Aorta (tissue), 5 donors: ENCODE data around the gene YTHDF2. TPM values are rescaled to one million over a fixed set of nuclear protein-coding genes. Genes with fewer than 3 reads are reported as not detected.
A peak's percentile ranks its signal among the peaks of the same experiment; 100 is the strongest.
"Not testable (repeated sequence)": the region's sequence is repeated elsewhere in the genome, so short reads cannot be mapped to it uniquely, and the experiment has no call there.

Source experiments
- ATAC-seq: fragments of 200-7000 bp; cut with Tn5 transposase; one replicate; pipeline ENCODE4 v1.9.1; 2022; ENCODE audit warnings: moderate library complexity; ENCODE audit not compliant: low FRiP score
- DNase-seq, 2 donors: peaks; one replicate each; pipeline ENCODE4 v3.0.0-alpha.2; 2020
- H3K27ac ChIP-seq, 2 donors: one replicate each; pipeline ENCODE4 v1.5.1; 2013; ENCODE audit warnings: low read length in 2 of 2, mild to moderate bottlenecking in 2 of 2, moderate library complexity in 2 of 2, control low read depth in 1 of 2, inconsistent platforms in 1 of 2, low read depth in 1 of 2
- H3K27me3 ChIP-seq, 2 donors: one replicate each; pipeline ENCODE4 v1.6.1; 2013; ENCODE audit warnings: control low read depth in 1 of 2, low read length in 1 of 2, mild to moderate bottlenecking in 1 of 2, moderate library complexity in 1 of 2; ENCODE audit not compliant: insufficient read depth in 2 of 2, control insufficient read depth in 1 of 2
- H3K36me3 ChIP-seq, 2 donors: one replicate each; pipeline ENCODE4 v1.6.1; 2013; ENCODE audit warnings: control low read depth in 1 of 2, low read length in 1 of 2, mild to moderate bottlenecking in 1 of 2; ENCODE audit not compliant: insufficient read depth in 2 of 2, control insufficient read depth in 1 of 2
- H3K4me1 ChIP-seq, 2 donors: one replicate each; pipeline ENCODE4 v1.6.1; 2013; ENCODE audit warnings: low read length in 2 of 2, control low read depth in 1 of 2, mild to moderate bottlenecking in 1 of 2, moderate library complexity in 1 of 2; ENCODE audit not compliant: insufficient read depth in 2 of 2, control insufficient read depth in 1 of 2
- H3K4me3 ChIP-seq, 2 donors: one replicate each; pipeline ENCODE4 v1.5.1; 2013; ENCODE audit warnings: low read length in 2 of 2, control low read depth in 1 of 2, mild to moderate bottlenecking in 1 of 2
- H3K9me3 ChIP-seq: one replicate; pipeline ENCODE4 v1.6.1; 2013; ENCODE audit warnings: mild to moderate bottlenecking, low read length; ENCODE audit not compliant: control insufficient read depth
- WGBS, 2 donors: extraction: QIAGEN DNeasy Blood & Tissue Kit; methylation state at CpG; one replicate each; pipeline ENCODE4 v1.1.7; 2013; 5-methylcytosine and 5-hydroxymethylcytosine counted together
- intact Hi-C, 2 donors: fragments of 100-400 bp; cut with DNase I; formaldehyde crosslinking; loops; one replicate each; pipeline versions ENCODE4 v1.14.2 to v1.15.0; 2022
- polyA plus RNA-seq, 2 donors: library from polyadenylated mRNA; stranded (reverse); fragments of 200-250 nt; gene quantifications; one replicate each; pipeline ENCODE4 v1.2.3, GENCODE V29; 2013
- total RNA-seq, 2 donors: library from RNA; stranded (reverse); fragmentation: NEBNext Ultra II Directional; extraction: Animal tissue kit (Norgen Biotek cat#: 25700); gene quantifications; one replicate each; pipeline ENCODE4 v1.2.1, GENCODE V29; 2021
- donor health status: healthy with polysubstance abuse.
- donor health status: Bipolar disorder and iron deficiency.
- donor health status: DM: no; HTN: no; CAD: no.
- donor health status: DM: no; HTN: no; CAD: no.
- donor health status: DM: yes; HTN: yes; CAD: no.

Gene YTHDF2
- total and polyA plus RNA-seq, 4 donors, result 17.2 to 46.5 (median 31.2) TPM

- Histone ChIP-seq H3K27me3 (no peaks in the 10 kb centered on the region), H3K4me3 (no peak overlapping the region), H3K4me1 (no peaks in the 10 kb centered on the region), H3K36me3 (peaks cover 0 to 5% of the 10 kb centered on the region in 2 donors), H3K9me3 (no peaks in the 10 kb centered on the region), H3K27ac (no peak overlapping the region)
- DNase-seq (no peak), ATAC-seq (no peak)
- intact Hi-C loops, result no loop called here
- WGBS, 2 donors, result 85 to 89% methylated on average over 3 of the region's 3 CpGs
These were observed 33.9 kb downstream of the YTHDF2 start for GRCh38 chr1:28770601-28771165.

DNA sequence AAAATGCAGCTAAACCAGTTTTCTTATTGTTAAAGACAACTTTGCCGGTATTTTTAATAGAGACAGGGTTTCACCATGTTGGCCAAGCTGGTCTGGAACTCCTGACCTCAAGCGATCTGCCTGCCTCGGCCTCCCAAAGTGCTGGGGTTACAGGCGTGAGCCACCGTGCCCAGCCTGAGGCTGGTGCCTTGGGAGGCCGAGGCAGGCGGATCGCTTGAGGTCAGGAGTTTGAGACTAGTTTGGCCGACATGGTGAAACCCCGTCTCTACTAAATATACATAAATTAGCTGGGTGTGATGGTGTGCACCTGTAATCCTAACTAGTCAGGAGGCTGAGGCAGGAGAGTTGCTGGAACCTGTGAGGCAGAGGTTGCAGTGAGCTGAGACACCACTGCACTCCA, 35.2 kb downstream of the YTHDF2 start:
- 93 to 96% methylated on average over 10 of the region's 10 CpGs for WGBS, 2 donors
- H3K27ac ChIP-seq, H3K4me1 ChIP-seq, H3K27me3 ChIP-seq, H3K4me3 ChIP-seq, DNase-seq, H3K36me3 ChIP-seq, H3K9me3 ChIP-seq, intact Hi-C loops, ATAC-seq: not testable (repeated sequence)

- intact Hi-C loops, result no loop called here
- 89 to 91% methylated on average over 3 of the region's 3 CpGs for WGBS, 2 donors
- peaks cover 0 to 5% of the 10 kb centered on the region in 2 donors for H3K36me3 ChIP-seq
- H3K27ac ChIP-seq, result no peak overlapping the region
- no peak for DNase-seq
- no peaks in the 10 kb centered on the region for H3K9me3 ChIP-seq
- no peaks in the 10 kb centered on the region for H3K27me3 ChIP-seq
- ATAC-seq, result no peak
- H3K4me3 ChIP-seq, result no peak overlapping the region
- no peaks in the 10 kb centered on the region for H3K4me1 ChIP-seq
These were observed 36.4 kb downstream of the YTHDF2 start for GRCh38 chr1:28773105-28773504.

GRCh38 chr1:28775121-28775942, 38.6 kb downstream of the YTHDF2 start:
- H3K4me3 ChIP-seq, result peak overlapping the region in 1 of 2 donors; percentile 2
- H3K9me3 ChIP-seq, result no peaks in the 10 kb centered on the region
- ATAC-seq (peak; percentile 91), DNase-seq (peak; percentile 88 to 90)
- H3K4me1 ChIP-seq, result no peaks in the 10 kb centered on the region
- 14 to 15% methylated on average over 39 of the region's 39 CpGs for WGBS, 2 donors
- H3K27ac ChIP-seq, result no peak overlapping the region
- H3K27me3 ChIP-seq, result no peaks in the 10 kb centered on the region
- intact Hi-C loops, result no loop called here
- H3K36me3 ChIP-seq, result peaks cover 0 to 3% of the 10 kb centered on the region in 2 donors

- Histone ChIP-seq H3K4me3 (no peak overlapping the region), H3K36me3 (peaks cover 0 to under 1% of the 10 kb centered on the region in 2 donors), H3K9me3 (no peaks in the 10 kb centered on the region), H3K4me1 (no peaks in the 10 kb centered on the region), H3K27me3 (no peaks in the 10 kb centered on the region), H3K27ac (no peak overlapping the region)
- ATAC-seq, result no peak
- DNase-seq, result no peak
- intact Hi-C loops, result no loop called here
- 97 to 98% methylated on average over 17 of the region's 17 CpGs for WGBS, 2 donors
These were observed 39.6 kb downstream of the YTHDF2 start for GRCh38 chr1:28776341-28776740.

DNA sequence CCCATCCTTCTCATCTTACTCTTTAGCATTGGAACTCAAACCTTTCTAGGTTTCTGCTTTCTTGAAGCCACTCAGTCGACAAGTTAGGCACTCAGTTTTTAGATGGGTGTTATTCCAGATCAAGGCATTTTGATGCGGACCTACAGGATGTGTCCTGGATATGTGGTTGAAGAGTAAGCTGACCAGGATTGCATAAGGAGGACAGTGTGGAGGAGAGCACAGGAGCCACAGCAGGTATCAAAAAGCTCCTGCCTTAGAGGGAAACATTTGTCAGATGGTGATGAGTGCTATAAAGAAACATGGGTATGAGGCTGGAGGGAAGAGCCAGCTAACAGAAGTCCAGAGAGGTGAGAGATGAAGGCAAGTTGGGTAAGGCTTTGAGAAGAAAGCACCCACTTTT, 41.3 kb downstream of the YTHDF2 start:
- no peaks in the 10 kb centered on the region for H3K36me3 ChIP-seq
- no peaks in the 10 kb centered on the region for H3K4me1 ChIP-seq
- no peak overlapping the region for H3K4me3 ChIP-seq
- ATAC-seq (no peak), DNase-seq (no peak)
- H3K9me3 ChIP-seq, result no peaks in the 10 kb centered on the region
- no peak overlapping the region for H3K27ac ChIP-seq
- H3K27me3 ChIP-seq, result no peaks in the 10 kb centered on the region
- WGBS, 2 donors, result 83 to 87% methylated on average over 2 of the region's 2 CpGs
- intact Hi-C loops, result no loop called here

DNA sequence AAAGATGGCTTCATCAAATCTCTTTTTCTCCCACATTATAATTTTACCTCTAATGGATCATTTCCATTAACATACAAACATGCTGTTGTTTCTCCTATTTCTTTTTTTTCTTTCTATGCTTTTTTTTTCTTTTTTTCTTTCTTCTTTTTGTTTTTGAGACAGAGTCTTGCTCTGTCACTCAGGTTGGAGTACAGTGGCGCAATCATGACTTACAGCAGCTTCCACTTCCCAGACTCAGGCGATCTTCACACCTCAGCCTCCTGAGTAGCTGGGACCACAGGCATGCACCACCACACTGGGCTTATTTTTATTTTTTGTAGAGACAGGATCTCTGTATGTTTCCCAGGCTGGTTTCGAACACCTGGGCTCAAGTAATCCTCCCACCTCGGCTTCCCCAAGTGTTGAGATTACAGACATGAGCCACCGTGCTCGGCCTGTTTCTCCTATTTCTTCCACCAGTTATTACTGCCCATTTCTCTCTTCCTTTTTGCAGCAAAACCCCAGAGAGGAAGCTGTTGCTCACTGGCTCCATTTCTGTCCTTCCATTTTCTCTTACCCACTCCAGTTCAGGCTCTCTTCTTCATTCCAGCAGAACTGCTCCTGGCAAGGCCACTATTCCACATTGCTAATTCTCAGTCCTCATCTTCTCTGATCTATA, 43.1 kb downstream of the YTHDF2 start:
- intact Hi-C loops, result loop anchor here (10.0 kb wide), 2 partner anchors 255 to 425 kb away; no protein-coding TSS in a partner anchor
- ATAC-seq, result no peak
- Histone ChIP-seq H3K27ac (no peak overlapping the region), H3K4me3 (no peak overlapping the region), H3K27me3 (no peaks in the 10 kb centered on the region), H3K9me3 (no peaks in the 10 kb centered on the region), H3K36me3 (no peaks in the 10 kb centered on the region), H3K4me1 (no peaks in the 10 kb centered on the region)
- WGBS, 2 donors, result 93 to 95% methylated on average over 6 of the region's 6 CpGs
- DNase-seq, result peak in 1 of 2 donors; percentile 36

DNA sequence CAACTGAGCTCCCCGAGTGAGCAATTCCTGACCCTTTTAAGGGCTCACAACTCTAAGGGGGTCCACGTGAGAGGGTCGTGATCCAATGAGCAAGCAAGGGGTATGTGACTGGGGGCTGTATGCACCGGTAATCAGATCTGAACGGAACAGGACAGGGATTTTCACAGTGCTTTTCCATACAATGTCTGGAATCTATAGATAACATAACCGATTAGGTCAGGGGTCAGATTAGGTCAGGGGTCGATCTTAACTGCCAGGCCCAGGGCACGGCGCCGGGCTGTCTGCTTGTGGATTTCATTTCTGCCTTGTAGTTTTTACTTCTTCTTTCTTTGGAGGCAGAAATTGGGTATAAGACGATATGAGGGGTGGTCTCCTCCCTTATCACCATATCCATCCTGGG, 44.6 kb downstream of the YTHDF2 start:
- H3K27me3 ChIP-seq, result no peaks in the 10 kb centered on the region
- no peaks in the 10 kb centered on the region for H3K36me3 ChIP-seq
- no peaks in the 10 kb centered on the region for H3K4me1 ChIP-seq
- intact Hi-C loops, result loop anchor here (10.0 kb wide), 2 partner anchors 253 to 423 kb away; no protein-coding TSS in a partner anchor
- no peak overlapping the region for H3K27ac ChIP-seq
- WGBS, 2 donors, result 81 to 84% methylated on average over 11 of the region's 11 CpGs
- no peak overlapping the region for H3K4me3 ChIP-seq
- ATAC-seq (no peak), DNase-seq (peak in 1 of 2 donors; percentile 15)
- no peaks in the 10 kb centered on the region for H3K9me3 ChIP-seq
